SH-SY5Y (cell line): Measurements from ENCODE around the gene WWOX.

ENCODE experiments used
- GATA2 ChIP-seq: IDR thresholded peaks from 2 replicates; pipeline ENCODE4 v1.6.1; 2011; ENCODE audit warnings: mild to moderate bottlenecking, low read depth, low read length
- GATA3 ChIP-seq: IDR thresholded peaks from 2 replicates; pipeline ENCODE4 v1.6.1; 2011; ENCODE audit warnings: low read depth, mild to moderate bottlenecking, low read length, moderate library complexity

WWOX gene

GRCh38 chr16:78455861-78456260 is 356.4 kb downstream of the WWOX start:
- TF ChIP-seq GATA2 (no peak), GATA3 (no peak)

GRCh38 chr16:78458588-78458987 is 359.1 kb downstream of the WWOX start:
- TF ChIP-seq GATA2 (no peak), GATA3 (no peak)

DNA sequence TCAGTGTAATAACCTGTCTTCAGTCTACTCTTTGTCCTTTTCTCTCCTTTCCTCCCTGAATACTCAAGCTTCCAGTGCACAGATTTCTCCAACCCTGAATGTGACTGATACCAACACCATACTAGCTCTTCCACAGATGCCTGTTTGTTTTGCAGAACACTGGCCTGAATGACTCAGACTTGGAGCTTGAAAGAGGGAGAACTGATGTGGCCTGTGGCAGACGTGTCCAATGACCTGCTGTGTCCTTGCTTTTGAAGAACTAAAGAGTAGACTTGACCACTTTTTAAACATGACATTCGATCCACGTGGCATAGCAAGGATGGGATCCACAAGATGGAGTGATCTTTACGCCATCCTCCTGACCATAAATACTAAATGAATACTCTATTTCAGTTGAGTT is 361.0 kb downstream of the WWOX start:
- TF ChIP-seq GATA2 = no peak
- no peak for TF ChIP-seq GATA3

DNA sequence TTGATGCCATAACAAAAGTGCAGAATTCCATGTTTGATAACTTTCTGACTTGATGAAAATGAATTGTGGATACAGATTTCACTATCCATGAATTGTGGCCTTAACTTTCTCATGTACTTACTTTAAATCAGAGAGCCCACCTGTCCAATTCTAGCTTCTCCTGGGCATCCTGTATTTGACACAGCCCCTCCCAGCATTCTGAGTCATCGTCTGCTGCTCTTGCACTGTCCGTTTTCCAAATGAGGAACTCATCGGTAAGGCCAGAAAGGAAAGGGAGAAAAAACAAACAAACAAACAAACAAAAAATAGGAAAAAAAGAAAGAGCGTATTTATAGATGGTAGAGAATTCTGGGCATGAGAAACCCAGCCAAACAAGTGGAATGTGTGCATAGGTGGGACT is 361.6 kb downstream of the WWOX start:
- no peak for TF ChIP-seq GATA3
- TF ChIP-seq GATA2 = no peak

DNA sequence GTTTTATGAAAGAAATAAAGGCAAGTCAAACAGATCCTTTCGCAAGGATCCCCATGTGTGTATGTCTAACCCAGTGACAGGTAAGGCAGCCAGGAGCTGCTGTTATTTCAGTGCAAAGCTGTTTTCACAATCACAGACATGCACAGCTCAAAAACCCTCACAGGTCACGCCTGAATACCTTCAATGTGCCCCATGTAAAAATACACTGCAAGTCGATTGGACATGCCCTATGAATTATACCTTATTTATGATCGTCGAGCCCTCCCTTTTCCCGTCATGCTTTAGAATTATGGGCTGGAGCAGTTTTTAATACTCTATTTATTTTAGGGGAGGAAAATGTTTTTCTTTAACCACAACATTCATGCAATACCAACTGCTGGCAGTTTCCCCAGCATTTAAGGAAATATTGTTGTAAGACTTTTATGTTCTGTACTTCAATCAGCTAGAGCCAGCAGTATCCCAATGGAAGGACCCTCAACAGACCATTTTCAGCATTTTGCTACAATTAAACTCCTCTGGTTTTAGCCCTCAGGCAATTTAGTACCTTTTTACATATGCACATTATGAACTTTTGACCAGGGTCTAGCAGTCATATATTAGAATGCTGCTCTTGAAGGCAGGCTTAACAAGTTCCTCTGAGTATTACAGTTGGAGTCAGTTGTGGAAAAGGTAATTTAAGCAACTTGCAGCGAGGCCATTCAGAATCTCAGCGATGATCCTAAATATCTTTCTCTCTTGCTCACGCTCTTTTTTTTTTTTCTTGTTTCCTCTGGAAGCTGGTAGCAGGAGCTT is 362.2 kb downstream of the WWOX start:
- no peak for TF ChIP-seq GATA3
- no peak for TF ChIP-seq GATA2

- no peak for TF ChIP-seq GATA2
- TF ChIP-seq GATA3 = no peak
Observed at GRCh38 chr16:78462288-78463208, 363.1 kb downstream of the WWOX start.

DNA sequence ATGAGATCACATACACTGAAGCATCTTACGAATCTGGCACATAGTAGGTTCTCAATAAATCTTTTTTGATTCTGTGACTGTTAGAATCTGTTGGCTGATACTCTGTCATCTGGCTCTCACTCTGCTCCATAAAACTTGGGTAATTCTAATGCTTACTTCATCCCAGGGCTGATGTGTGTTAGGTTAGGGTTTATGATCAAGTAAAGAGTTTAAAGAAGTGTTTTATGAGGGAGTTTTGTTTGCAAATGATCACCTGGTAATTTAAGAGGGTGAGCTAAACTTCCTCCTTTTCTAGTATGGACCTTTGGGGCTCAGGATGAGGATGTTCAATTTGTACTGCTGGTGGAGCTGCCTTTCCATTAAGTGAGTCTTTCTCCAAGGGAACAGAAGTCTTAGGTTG is 364.1 kb downstream of the WWOX start:
- TF ChIP-seq GATA3 (no peak), GATA2 (no peak)

DNA sequence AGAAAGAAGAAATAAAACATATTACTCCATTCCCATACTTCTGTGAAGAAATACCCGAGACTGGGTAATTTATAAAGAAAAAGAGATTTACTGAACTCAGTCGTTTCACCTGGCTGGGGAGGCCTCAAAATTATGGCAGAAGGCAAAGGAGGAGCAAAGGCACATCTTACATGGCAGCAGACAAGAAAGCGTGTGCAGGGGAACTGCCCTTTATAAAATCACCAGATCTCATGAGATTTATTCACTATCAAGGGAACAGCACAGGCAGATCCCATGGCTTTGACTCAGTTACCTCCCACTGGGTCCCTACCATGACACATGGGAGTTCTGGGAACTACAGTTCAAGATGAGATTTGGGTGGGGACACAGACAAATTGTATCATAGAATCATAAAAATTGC is 365.4 kb downstream of the WWOX start:
- no peak for TF ChIP-seq GATA2
- TF ChIP-seq GATA3 = no peak

DNA sequence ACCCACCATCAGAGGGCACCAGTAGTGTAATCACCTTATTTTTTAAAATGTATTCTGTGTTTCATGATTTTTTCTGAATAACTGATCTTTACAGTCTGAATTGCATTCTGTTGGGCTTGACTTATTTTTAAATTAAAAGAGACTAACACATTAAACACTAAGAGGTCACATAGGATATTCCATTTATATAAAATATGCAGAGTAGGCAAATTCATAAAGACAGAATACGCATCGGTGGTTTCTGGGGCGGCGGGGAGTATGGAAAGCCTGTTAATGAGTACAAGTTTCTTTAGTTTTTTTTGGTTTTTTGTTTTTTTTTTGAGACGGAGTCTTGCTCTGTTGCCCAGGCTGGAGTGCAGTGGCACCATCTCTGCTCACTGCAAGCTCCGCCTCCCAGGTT is 366.3 kb downstream of the WWOX start:
- TF ChIP-seq GATA2 = no peak
- TF ChIP-seq GATA3 = no peak

GRCh38 chr16:78469787-78470186 is 370.3 kb downstream of the WWOX start:
- TF ChIP-seq GATA3 (no peak), GATA2 (no peak)

DNA sequence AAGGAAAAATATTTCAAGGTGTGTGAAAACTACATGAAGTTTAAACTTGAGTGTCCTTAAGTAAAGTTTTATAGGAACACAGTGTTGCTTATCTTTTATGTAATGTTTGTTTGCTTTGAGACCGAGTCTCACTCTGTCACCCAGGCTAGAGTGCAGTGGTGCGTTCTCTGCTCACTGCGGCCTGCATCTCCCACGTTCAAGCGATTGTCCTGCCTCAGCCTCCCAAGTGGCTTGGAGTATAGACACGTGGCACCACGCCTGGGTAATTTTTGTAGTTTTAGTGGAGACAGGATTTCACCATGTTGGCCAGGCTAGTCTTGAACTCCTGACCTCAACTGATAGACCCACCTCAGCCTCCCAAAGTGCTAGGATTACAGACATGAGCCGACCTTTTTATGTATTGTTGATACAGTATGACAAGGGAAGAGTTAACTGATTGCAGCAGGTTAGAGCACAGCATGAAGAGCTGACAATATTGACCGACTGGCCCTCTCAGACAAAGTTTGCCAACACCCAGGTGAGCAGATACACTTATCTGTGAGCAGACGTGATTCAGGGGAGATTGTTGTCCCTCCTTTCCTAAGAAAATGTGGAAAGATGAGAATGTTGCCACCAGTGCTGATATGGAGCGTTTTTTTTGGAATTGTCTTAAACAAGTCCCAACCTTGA is 373.7 kb downstream of the WWOX start:
- no peak for TF ChIP-seq GATA3
- TF ChIP-seq GATA2 = no peak

DNA sequence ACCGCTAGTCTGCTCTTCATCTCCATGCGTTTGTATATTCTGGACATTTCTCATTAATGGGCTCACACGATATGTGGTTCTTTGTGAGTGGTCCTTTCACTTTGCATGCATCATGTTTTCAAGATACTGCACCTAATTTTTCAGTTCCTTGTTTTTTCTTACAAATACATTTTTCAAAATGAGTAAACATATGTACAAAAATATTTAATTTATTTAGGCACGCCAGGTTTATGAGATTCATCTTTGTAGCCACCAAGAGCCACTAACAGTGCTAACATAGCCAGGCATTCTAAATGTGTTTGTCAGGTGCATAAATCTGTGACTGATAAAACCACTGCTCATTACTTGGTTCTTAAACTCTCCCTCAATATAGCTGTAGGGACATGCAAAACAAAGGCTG is 375.3 kb downstream of the WWOX start:
- TF ChIP-seq GATA2 = no peak
- TF ChIP-seq GATA3 = no peak

DNA sequence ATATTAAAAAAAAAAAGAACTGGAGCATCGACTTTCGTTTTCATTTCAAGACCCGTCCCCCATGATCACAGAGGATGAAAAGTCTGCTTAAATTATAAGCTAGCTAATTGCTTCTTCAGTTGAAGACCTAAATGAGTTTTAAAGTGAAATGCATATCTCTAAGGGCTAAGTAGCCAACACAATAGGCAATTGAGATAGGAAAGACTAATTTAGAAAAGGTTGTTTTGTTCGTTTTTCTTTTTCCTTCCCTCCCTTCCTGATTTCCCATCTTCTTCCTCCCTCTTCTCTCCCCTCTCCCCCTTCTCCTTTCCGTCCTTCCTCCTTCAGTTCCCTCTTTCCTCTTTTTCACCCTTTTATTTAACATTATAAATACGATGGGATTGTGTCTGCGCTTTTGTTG is 377.2 kb downstream of the WWOX start:
- TF ChIP-seq GATA3 (no peak), GATA2 (no peak)

GRCh38 chr16:78478267-78478861 is 378.9 kb downstream of the WWOX start:
- TF ChIP-seq GATA3 = no peak
- TF ChIP-seq GATA2 = no peak

GRCh38 chr16:78479723-78480122 is 380.3 kb downstream of the WWOX start:
- no peak for TF ChIP-seq GATA2
- no peak for TF ChIP-seq GATA3
